ENCODE results near the gene DUSP3.

The DUSP3 gene

GRCh38 chr17:43723697-43724359 lies 54.9 kb downstream of the DUSP3 start:
- DNase-seq: peak; percentile 73

GRCh38 chr17:43722870-43723665 lies 55.7 kb downstream of the DUSP3 start:
- no peak for DNase-seq

DNA sequence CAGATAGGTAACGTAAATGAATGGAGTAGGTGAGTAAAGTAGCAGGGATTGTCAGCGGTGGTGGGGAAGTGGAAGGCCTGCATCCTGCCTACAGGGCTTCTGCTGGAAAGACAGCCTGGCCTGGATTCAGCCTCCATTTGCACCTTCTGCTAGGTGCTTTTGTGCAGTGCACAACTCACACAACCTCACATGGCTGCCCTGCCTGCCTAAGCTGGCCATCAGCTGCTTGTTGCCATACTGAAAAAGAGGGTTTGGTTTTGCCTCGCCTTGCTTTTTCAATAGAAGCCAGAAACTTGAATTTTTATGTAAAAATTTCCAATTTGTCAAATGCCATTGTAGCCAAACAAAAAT lies 56.5 kb downstream of the DUSP3 start:
- DNase-seq: no peak

- DNase-seq: peak; percentile 27
Observed at GRCh38 chr17:43721537-43722268, 57.1 kb downstream of the DUSP3 start.

DNA sequence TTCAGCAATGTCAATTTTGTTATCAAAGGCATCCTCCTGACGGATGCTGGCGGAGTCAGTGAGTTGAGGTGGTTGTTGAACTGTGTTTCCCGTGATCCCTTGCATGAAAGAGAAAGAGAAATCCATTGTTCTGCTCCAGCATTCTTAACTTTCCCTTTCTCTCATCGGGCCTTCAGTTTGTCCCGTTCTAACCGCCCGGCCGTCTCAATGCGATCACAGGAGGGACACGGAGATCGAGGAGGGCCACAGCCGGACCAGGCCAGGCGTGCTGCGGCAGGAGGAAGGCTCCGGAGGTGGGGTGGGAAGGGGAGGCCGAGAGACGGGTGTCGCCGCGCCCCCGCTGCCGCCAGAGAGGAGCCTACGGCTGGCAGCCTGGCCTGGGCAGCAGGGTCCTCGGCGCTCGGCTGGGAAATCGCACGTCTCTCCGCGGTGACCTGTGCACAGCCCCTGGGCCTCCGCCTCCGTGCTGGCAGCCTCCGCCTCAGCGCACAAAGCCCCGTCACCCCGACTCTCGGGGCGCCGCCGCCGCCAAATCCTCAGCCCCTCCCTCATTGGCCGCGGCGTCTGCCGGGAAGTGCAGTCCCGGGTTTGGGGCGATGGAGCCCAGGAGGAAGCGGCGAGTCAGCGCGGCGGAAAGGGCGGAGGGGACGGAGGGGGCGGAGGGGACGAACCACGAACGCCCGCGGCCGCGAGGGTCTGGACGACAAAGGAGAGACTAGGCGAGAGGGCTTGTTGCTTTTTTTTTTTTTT lies 58.3 kb downstream of the DUSP3 start:
- peak; percentile 67 for DNase-seq

DNA sequence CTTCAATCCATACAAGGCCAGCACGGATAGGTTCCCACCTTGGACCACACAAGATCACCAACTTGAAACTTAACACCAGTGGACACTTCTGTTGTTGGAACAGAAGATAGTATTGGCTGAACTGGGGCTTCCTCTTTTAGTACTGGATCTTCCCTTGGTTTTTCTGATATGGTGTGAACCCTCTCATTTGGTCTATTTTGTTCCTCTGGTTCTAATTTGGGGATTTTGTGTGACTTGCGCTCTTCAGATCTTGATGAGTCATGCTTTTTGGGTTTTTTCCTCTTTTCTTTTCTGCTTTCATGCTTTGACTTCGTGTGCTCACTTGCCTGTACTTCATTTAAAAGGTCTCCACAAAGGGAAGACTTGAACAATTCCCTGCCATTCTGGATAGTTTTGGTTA lies 59.2 kb downstream of the DUSP3 start:
- no peak for DNase-seq

GRCh38 chr17:43718544-43718943 lies 60.2 kb downstream of the DUSP3 start:
- no peak for DNase-seq

GRCh38 chr17:43717913-43718312 lies 60.9 kb downstream of the DUSP3 start:
- DNase-seq: no peak

Measured in fibroblast of upper back skin (primary cell).